Transverse colon (tissue), 4 donors: ENCODE measurements around the gene EYA3. TPM values are rescaled to one million over a fixed set of nuclear protein-coding genes. Genes with fewer than 3 reads are reported as not detected.
A peak's percentile ranks its signal among the peaks of the same experiment; 100 is the strongest.

ENCODE experiments used
- DNase-seq: peaks from one replicate; pipeline ENCODE4 v3.0.0-alpha.2; 2019
- H3K27ac ChIP-seq, 4 donors: fragments of 200-600 bp; sonication (generic); 2 replicates each; pipeline ENCODE4 v1.5.1; 2016 to 2018; ENCODE audit warnings: inconsistent platforms in 4 of 4
- H3K27me3 ChIP-seq: fragments of 200-600 bp; sonication (generic); 2 replicates; pipeline ENCODE4 v1.5.1; 2017; ENCODE audit warnings: inconsistent platforms
- H3K36me3 ChIP-seq, 4 donors: fragments of 200-600 bp; sonication (generic); 2 replicates each; pipeline ENCODE4 v1.5.1; 2017 to 2019; ENCODE audit warnings: inconsistent platforms in 4 of 4
- H3K4me1 ChIP-seq, 4 donors: fragments of 200-600 bp; sonication (generic); 2 replicates each; pipeline ENCODE4 v1.5.1; 2017 to 2020; ENCODE audit warnings: inconsistent platforms in 4 of 4
- H3K4me3 ChIP-seq, 4 donors: fragments of 200-600 bp; sonication (generic); 1 replicate in 1 of 4; 2 replicates in 3 of 4; pipeline versions ENCODE4 v1.5.1 to v1.6.1; 2017 to 2019; ENCODE audit warnings: inconsistent platforms in 4 of 4
- H3K9me3 ChIP-seq, 2 donors: fragments of 200-600 bp; sonication (generic); 2 replicates each; pipeline ENCODE4 v1.5.1; 2017 to 2019; ENCODE audit warnings: inconsistent platforms in 2 of 2
- EP300 ChIP-seq: sonication (generic); formaldehyde crosslinking; IDR thresholded peaks from one replicate; pipeline ENCODE4 v1.6.1; 2017; ENCODE audit warnings: antibody characterized with exemption, low read depth
- POLR2A ChIP-seq: fragments of 450-650 bp; IDR thresholded peaks from one replicate; pipeline ENCODE4 v1.6.1; 2016; ENCODE audit warnings: antibody characterized with exemption, mild to moderate bottlenecking, moderate library complexity
- POLR2AphosphoS5 ChIP-seq, 3 donors: sonication (generic); formaldehyde crosslinking; IDR thresholded peaks; one replicate each; pipeline ENCODE4 v1.6.1; 2016; ENCODE audit warnings: antibody characterized with exemption in 3 of 3
- WGBS, 2 donors: methylation state at CpG; one replicate each; pipeline ENCODE4 v1.1.5; 2018; ENCODE audit warnings: low coverage in 1 of 2; 5-methylcytosine and 5-hydroxymethylcytosine counted together
- in situ Hi-C, 4 donors: fragments of 200-750 bp; cut with MboI; loops; one replicate each; pipeline versions ENCODE4 v1.15.0 to v1.15.1; 2017; ENCODE audit warnings: low sequenced_read_pairs in 3 of 4, low pct_ligation_motif_present in 1 of 4, low pct_unique_long_range_greater_than_20kb in 1 of 4
- intact Hi-C: fragments of 100-400 bp; cut with DNase I; formaldehyde crosslinking; loops from one replicate; pipeline ENCODE4 v1.15.1; 2023; ENCODE audit warnings: low total_unique reads
- total RNA-seq, 4 donors: library from RNA; depleted of rRNA; stranded (reverse); fragments of >200 nt; gene quantifications; one replicate each; pipeline ENCODE4 v1.1.0, GENCODE V29; 2016
- TF ChIP-seq, protein P1 (sequence below), 5 experiments: fragments of 200-600 bp in 3 of 5; fragments of 450-650 bp in 2 of 5; sonication (generic) in 3 of 5; IDR thresholded peaks; 1 replicate in 2 of 5; 2 replicates in 3 of 5; pipeline ENCODE4 v1.5.1; 2016 to 2017; ENCODE audit warnings: antibody characterized with exemption in 5 of 5, inconsistent platforms in 3 of 5, mild to moderate bottlenecking in 2 of 5, moderate library complexity in 1 of 5

Gene EYA3
- total RNA-seq, 4 donors from 2014 or later: 14.6 to 50.2 (median 18.5) TPM

GRCh38 chr1:28135371-28136168 is 47.2 kb upstream of the EYA3 start:
- Histone ChIP-seq H3K27ac (peak overlapping the region in 2 of 4 donors; percentile 18 to 31), H3K4me3 (no peak overlapping the region), H3K4me1 (no peaks in the 10 kb centered on the region), H3K36me3 (no peaks in the 10 kb centered on the region), H3K27me3 (no peaks in the 10 kb centered on the region), H3K9me3 (no peaks in the 10 kb centered on the region)
- in situ Hi-C loops: no loop called here
- intact Hi-C loops: no loop called here
- WGBS, 2 donors: 79 to 82% methylated on average over 9 to 14 of the region's 14 CpGs
- TF ChIP-seq POLR2AphosphoS5 (IDR thresholded peaks at IDR 0.05): no peak
- no peak for TF ChIP-seq POLR2A
- TF ChIP-seq, protein P1, sequence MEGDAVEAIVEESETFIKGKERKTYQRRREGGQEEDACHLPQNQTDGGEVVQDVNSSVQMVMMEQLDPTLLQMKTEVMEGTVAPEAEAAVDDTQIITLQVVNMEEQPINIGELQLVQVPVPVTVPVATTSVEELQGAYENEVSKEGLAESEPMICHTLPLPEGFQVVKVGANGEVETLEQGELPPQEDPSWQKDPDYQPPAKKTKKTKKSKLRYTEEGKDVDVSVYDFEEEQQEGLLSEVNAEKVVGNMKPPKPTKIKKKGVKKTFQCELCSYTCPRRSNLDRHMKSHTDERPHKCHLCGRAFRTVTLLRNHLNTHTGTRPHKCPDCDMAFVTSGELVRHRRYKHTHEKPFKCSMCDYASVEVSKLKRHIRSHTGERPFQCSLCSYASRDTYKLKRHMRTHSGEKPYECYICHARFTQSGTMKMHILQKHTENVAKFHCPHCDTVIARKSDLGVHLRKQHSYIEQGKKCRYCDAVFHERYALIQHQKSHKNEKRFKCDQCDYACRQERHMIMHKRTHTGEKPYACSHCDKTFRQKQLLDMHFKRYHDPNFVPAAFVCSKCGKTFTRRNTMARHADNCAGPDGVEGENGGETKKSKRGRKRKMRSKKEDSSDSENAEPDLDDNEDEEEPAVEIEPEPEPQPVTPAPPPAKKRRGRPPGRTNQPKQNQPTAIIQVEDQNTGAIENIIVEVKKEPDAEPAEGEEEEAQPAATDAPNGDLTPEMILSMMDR (IDR thresholded peaks at IDR 0.05): no peak
- no peak for TF ChIP-seq EP300
- no peak for DNase-seq

- no peak for DNase-seq
- no peak for TF ChIP-seq POLR2AphosphoS5 (IDR thresholded peaks at IDR 0.05)
- TF ChIP-seq EP300: no peak
- TF ChIP-seq, protein P1 (IDR thresholded peaks at IDR 0.05): no peak
- TF ChIP-seq POLR2A: no peak
- no peaks in the 10 kb centered on the region for H3K9me3 ChIP-seq
- no peaks in the 10 kb centered on the region for H3K4me1 ChIP-seq
- H3K27me3 ChIP-seq: no peaks in the 10 kb centered on the region
- peak overlapping the region in 2 of 4 donors; percentile 18 to 31 for H3K27ac ChIP-seq
- no peak overlapping the region for H3K4me3 ChIP-seq
- 82 to 100% methylated on average over 2 of the region's 2 CpGs for WGBS, 2 donors
- intact Hi-C loops: no loop called here
- no peaks in the 10 kb centered on the region for H3K36me3 ChIP-seq
- in situ Hi-C loops: no loop called here
Observed at GRCh38 chr1:28134651-28135207, 46.3 kb upstream of the EYA3 start.

- 78 to 79% methylated on average over 7 to 11 of the region's 11 CpGs for WGBS, 2 donors
- intact Hi-C loops: no loop called here
- H3K27ac ChIP-seq: no peak overlapping the region
- no peaks in the 10 kb centered on the region for H3K9me3 ChIP-seq
- H3K27me3 ChIP-seq: no peaks in the 10 kb centered on the region
- no peak for DNase-seq
- TF ChIP-seq POLR2AphosphoS5 (IDR thresholded peaks at IDR 0.05): no peak
- TF ChIP-seq, protein P1 (IDR thresholded peaks at IDR 0.05): no peak
- TF ChIP-seq EP300: no peak
- H3K4me1 ChIP-seq: no peaks in the 10 kb centered on the region
- H3K4me3 ChIP-seq: no peak overlapping the region
- in situ Hi-C loops: no loop called here
- no peaks in the 10 kb centered on the region for H3K36me3 ChIP-seq
Observed at GRCh38 chr1:28132171-28133167, 44.1 kb upstream of the EYA3 start.

DNA sequence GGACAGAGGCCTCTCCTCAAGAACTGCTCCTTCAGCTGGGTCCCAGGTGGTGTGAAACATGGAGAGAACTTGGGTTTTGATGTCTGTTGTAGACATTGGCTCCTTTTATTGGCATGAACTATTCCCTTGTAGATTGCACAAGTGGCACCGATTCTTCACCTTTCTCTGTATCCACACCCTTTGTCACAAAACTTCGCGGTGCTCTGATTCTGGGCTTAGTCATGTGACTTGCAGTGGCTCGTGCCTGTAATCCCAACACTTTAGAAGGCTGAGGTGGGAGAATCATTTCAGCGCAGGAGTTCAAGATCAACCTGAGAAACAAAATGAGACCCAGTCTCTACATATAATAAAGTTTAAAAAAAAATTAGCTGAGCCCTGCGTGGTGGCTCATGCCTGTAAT is 42.5 kb upstream of the EYA3 start:
- Histone ChIP-seq H3K9me3 (no peaks in the 10 kb centered on the region), H3K4me3 (no peak overlapping the region), H3K36me3 (no peaks in the 10 kb centered on the region), H3K27me3 (no peaks in the 10 kb centered on the region), H3K27ac (no peak overlapping the region), H3K4me1 (no peaks in the 10 kb centered on the region)
- no peak for DNase-seq
- intact Hi-C loops (no loop called here), in situ Hi-C loops (no loop called here)
- TF ChIP-seq POLR2A: no peak
- no peak for TF ChIP-seq EP300
- TF ChIP-seq POLR2AphosphoS5 (IDR thresholded peaks at IDR 0.05): no peak
- TF ChIP-seq, protein P1 (IDR thresholded peaks at IDR 0.05): no peak
- WGBS, 2 donors: 67 to 69% methylated on average over 6 of the region's 6 CpGs
